A549 treated with Mapracorat at 1 μM for 4 hours (cell line): ENCODE results near the gene ZNG1A. TPM values are rescaled to one million over a fixed set of nuclear protein-coding genes. Genes with fewer than 3 reads are reported as not detected.

Source experiments
- total RNA-seq: library from RNA; stranded (reverse); fragments of 200-300 nt; extraction: Qiagen RNA extraction; gene quantifications from 5 replicates; pipeline ENCODE4 v1.2.3, GENCODE V29; 2022

The ZNG1A gene
- 23.6 to 31.2 TPM (median 27.7 TPM) in 5 replicates for total RNA-seq

GRCh38 chr9:178970-179383 is at the start of gene ZNG1A:
TSS of gene ZNG1A (minus strand) at chr9:179056. CDS start at chr9:178969, 87 bp downstream.

GRCh38 chr9:214648-215493 is 36.0 kb upstream of the ZNG1A start, which contains the start of gene DOCK8:
TSS of gene DOCK8 (plus strand) at chr9:214865. CDS start at chr9:214977, 112 bp downstream.

DNA sequence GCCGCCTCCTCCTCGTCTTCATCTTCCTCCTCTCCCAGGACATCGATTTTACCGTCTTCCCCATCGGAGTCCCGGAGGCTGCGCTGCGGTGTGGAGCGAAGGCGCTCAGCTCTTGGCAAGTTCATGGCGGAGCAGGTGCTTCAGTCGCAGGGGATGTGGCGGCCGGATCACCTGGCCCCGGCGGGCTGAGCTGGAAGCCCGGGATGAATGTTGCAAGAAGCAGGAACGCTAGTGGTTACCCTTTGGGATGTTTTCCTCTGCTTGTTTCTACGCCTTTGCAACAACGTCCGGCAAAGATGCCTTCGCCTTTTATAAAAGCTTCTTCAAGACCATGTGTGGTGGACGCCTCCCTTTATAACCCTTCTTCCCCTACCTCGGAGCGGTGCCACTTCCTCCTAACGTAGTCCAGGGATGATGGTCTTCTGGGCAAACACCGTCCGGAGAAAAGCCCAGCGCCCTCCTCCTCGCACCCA is 60.8 kb downstream of the ZNG1A start, which contains the start of gene FOXD4:
TSS of gene FOXD4 (minus strand) at position 423 of the 473 bp plus-strand sequence. CDS start at position 125, 298 bp downstream.

Other genes starting within 250 kb of the ZNG1A start
- gene WASHC1, start 149.6 kb downstream of the ZNG1A start, total RNA-seq = 7.9 to 13.5 TPM (median 11.5 TPM) in 5 replicates
- gene FOXD4, start 60.6 kb downstream of the ZNG1A start, total RNA-seq = 0.26 to 0.46 TPM (median 0.42 TPM) in 5 replicates
- 0.24 to 0.59 TPM (median 0.36 TPM) in 5 replicates for gene DOCK8, start 35.8 kb upstream of the ZNG1A start, total RNA-seq